Lung (tissue), 12 donors: Measurements from ENCODE around the gene IL1RL1. TPM values are rescaled to one million over a fixed set of nuclear protein-coding genes. Genes with fewer than 3 reads are reported as not detected.

Experiments
- ATAC-seq: fragments of 200-7000 bp; cut with Tn5 transposase; one replicate; pipeline ENCODE4 v1.9.1; 2020; ENCODE audit warnings: moderate number of reproducible peaks; ENCODE audit not compliant: insufficient read depth, low FRiP score
- DNase-seq, 3 donors: peaks; one replicate each; pipeline ENCODE4 v3.0.0-alpha.2; 2013 to 2017
- H3K27ac ChIP-seq, 2 donors: one replicate each; pipeline ENCODE4 v1.5.1; 2013; ENCODE audit warnings: mild to moderate bottlenecking in 2 of 2, moderate library complexity in 2 of 2, control low read depth in 1 of 2, inconsistent platforms in 1 of 2, low read depth in 1 of 2, low read length in 1 of 2
- H3K27me3 ChIP-seq, 3 donors: one replicate each; pipeline ENCODE4 v1.5.1; 2013; ENCODE audit warnings: low read length in 2 of 3; ENCODE audit not compliant: control insufficient read depth in 3 of 3, insufficient read depth in 3 of 3
- H3K36me3 ChIP-seq, 4 donors: one replicate each; pipeline ENCODE4 v1.5.1; 2013; ENCODE audit warnings: low read length in 4 of 4, mild to moderate bottlenecking in 1 of 4, moderate library complexity in 1 of 4; ENCODE audit not compliant: control insufficient read depth in 4 of 4, insufficient read depth in 4 of 4
- H3K4me1 ChIP-seq, 5 donors: one replicate each; pipeline ENCODE4 v1.5.1; 2013; ENCODE audit warnings: low read length in 5 of 5, mild to moderate bottlenecking in 2 of 5, moderate library complexity in 1 of 5; ENCODE audit not compliant: control insufficient read depth in 5 of 5, insufficient read depth in 5 of 5
- H3K4me3 ChIP-seq: one replicate; pipeline ENCODE4 v1.5.1; 2013; ENCODE audit warnings: mild to moderate bottlenecking, control low read depth, moderate library complexity
- H3K9ac ChIP-seq, 2 donors: one replicate each; pipeline ENCODE4 v1.5.1; 2013; ENCODE audit warnings: low read length in 2 of 2, control low read depth in 1 of 2; ENCODE audit not compliant: insufficient read depth in 1 of 2
- H3K9me3 ChIP-seq, 4 donors: one replicate each; pipeline ENCODE4 v1.5.1; 2013; ENCODE audit warnings: low read length in 3 of 4, mild to moderate bottlenecking in 1 of 4, moderate library complexity in 1 of 4; ENCODE audit not compliant: control insufficient read depth in 4 of 4, insufficient read depth in 3 of 4
- CTCF ChIP-seq: IDR thresholded peaks from 2 replicates; pipeline ENCODE4 v1.5.1; 2012; ENCODE audit warnings: mild to moderate bottlenecking; ENCODE audit errors: control extremely low read depth, extremely low read depth
- WGBS, 2 donors: extraction: QIAGEN DNeasy Blood & Tissue Kit; methylation state at CpG; one replicate each; pipeline ENCODE4 v1.1.7; 2013; 5-methylcytosine and 5-hydroxymethylcytosine counted together
- polyA plus RNA-seq, 2 donors: library from polyadenylated mRNA; stranded (reverse); fragments of 200-250 nt; gene quantifications; one replicate each; pipeline ENCODE4 v1.2.1, GENCODE V29; 2013
- total RNA-seq, 2 donors: library from RNA; depleted of rRNA in 1 of 2; stranded (reverse); fragments of >200 nt in 1 of 2; gene quantifications; one replicate each; pipeline ENCODE4 v1.2.1, GENCODE V29; 2014 to 2021
- donor health status: control.
- donor health status: control.
- donor health status: Bipolar disorder and iron deficiency.
- donor health status: healthy.
- donor health status: DM: yes; HTN: yes; CAD: no.

The IL1RL1 gene
- total and polyA plus RNA-seq, 4 donors, result 1.5 to 383 (median 77.8) TPM

- ATAC-seq, result no peak
- H3K4me3 ChIP-seq, result no peak overlapping the region
- 53 to 63% methylated on average over 5 of the region's 5 CpGs for WGBS, 2 donors
- H3K9ac ChIP-seq, result no peak overlapping the region
- no peak overlapping the region for H3K27ac ChIP-seq
- peaks cover 0 to 7% (median 0%) of the 10 kb centered on the region in 5 donors for H3K4me1 ChIP-seq
- H3K36me3 ChIP-seq, result no peaks in the 10 kb centered on the region
- H3K9me3 ChIP-seq, result peaks cover 0 to 5% (median 2%) of the 10 kb centered on the region in 4 donors
- H3K27me3 ChIP-seq, result no peaks in the 10 kb centered on the region
- no peak for DNase-seq
- TF ChIP-seq CTCF, result no peak
Observed at GRCh38 chr2:102271844-102272243, 39.5 kb upstream of the IL1RL1 start.

- no peak for TF ChIP-seq CTCF
- DNase-seq (peak in 1 of 3 donors; percentile 24), ATAC-seq (no peak)
- H3K4me1 ChIP-seq, result peaks cover 0 to 5% (median 1%) of the 10 kb centered on the region in 5 donors
- H3K9me3 ChIP-seq, result peaks cover 0 to 7% (median 2%) of the 10 kb centered on the region in 4 donors
- WGBS, 2 donors, result 31 to 44% methylated on average over 6 of the region's 6 CpGs
- peak overlapping the region in 1 of 2 donors; percentile 72 for H3K27ac ChIP-seq
- no peaks in the 10 kb centered on the region for H3K27me3 ChIP-seq
- H3K4me3 ChIP-seq, result no peak overlapping the region
- no peak overlapping the region for H3K9ac ChIP-seq
- H3K36me3 ChIP-seq, result no peaks in the 10 kb centered on the region
Observed at GRCh38 chr2:102273619-102274211, 37.6 kb upstream of the IL1RL1 start.

- H3K4me1 ChIP-seq, result peaks cover 0 to 4% (median 0%) of the 10 kb centered on the region in 5 donors
- no peak overlapping the region for H3K9ac ChIP-seq
- no peak for TF ChIP-seq CTCF
- DNase-seq (no peak), ATAC-seq (no peak)
- 92 to 93% methylated on average over 2 of the region's 2 CpGs for WGBS, 2 donors
- H3K36me3 ChIP-seq, result no peaks in the 10 kb centered on the region
- no peak overlapping the region for H3K27ac ChIP-seq
- no peaks in the 10 kb centered on the region for H3K27me3 ChIP-seq
- no peak overlapping the region for H3K4me3 ChIP-seq
- H3K9me3 ChIP-seq, result peaks cover 0 to 7% (median 2%) of the 10 kb centered on the region in 4 donors
Observed at GRCh38 chr2:102276549-102277201, 34.7 kb upstream of the IL1RL1 start.
